SK-N-SH treated with all-trans-retinoic acid at 6 μM for 48 hours (cell line): ENCODE data around the gene AMH.
A peak's percentile ranks its signal among the peaks of the same experiment; 100 is the strongest.

Source experiments
- ATAC-seq: fragments of 200-7000 bp; cut with Tn5 transposase; 3 replicates; pipeline ENCODE4 v1.9.1; 2020; ENCODE audit warnings: mild to moderate bottlenecking, moderate library complexity
- ARNTL ChIP-seq: fragments of 450-650 bp; formaldehyde crosslinking; IDR thresholded peaks from 2 replicates; pipeline ENCODE4 v1.5.0; 2020; ENCODE audit warnings: low read depth, mild to moderate bottlenecking, moderate library complexity, borderline replicate concordance
- BACH2 ChIP-seq: fragments of 250-450 bp; sonication (Bioruptor Pico); IDR thresholded peaks from 2 replicates; pipeline ENCODE4 v1.9.0; 2021; ENCODE audit warnings: mild to moderate bottlenecking, borderline replicate concordance
- CREB5 ChIP-seq: fragments of 250-450 bp; sonication (Bioruptor Pico); IDR thresholded peaks from 2 replicates; pipeline ENCODE4 v1.5.1; 2020; ENCODE audit warnings: low read depth, mild to moderate bottlenecking, moderate library complexity
- CSDC2 ChIP-seq: fragments of 250-450 bp; sonication (Bioruptor Pico); IDR thresholded peaks from 2 replicates; pipeline ENCODE4 v1.5.0; 2020; ENCODE audit warnings: mild to moderate bottlenecking, moderate library complexity
- ESRRG ChIP-seq: fragments of 250-450 bp; sonication (Bioruptor Pico); IDR thresholded peaks from 2 replicates; pipeline ENCODE4 v1.6.1; 2021; ENCODE audit warnings: mild to moderate bottlenecking
- GLIS3 ChIP-seq: fragments of 250-450 bp; sonication (Bioruptor Pico); IDR thresholded peaks from 2 replicates; pipeline ENCODE4 v1.5.0; 2020; ENCODE audit warnings: mild to moderate bottlenecking, moderate library complexity
- ISL1 ChIP-seq: fragments of 250-450 bp; sonication (Bioruptor Pico); IDR thresholded peaks from 2 replicates; pipeline ENCODE4 v2.1.2; 2022; ENCODE audit warnings: mild to moderate bottlenecking, moderate library complexity
- OSR1 ChIP-seq: fragments of 250-450 bp; sonication (Bioruptor Pico); IDR thresholded peaks from 2 replicates; pipeline ENCODE4 v1.8.0; 2022; ENCODE audit warnings: moderate library complexity, mild to moderate bottlenecking, inconsistent platforms
- PATZ1 ChIP-seq: fragments of 250-450 bp; sonication (Bioruptor Pico); IDR thresholded peaks from 2 replicates; pipeline ENCODE4 v1.8.0; 2020; ENCODE audit warnings: mild to moderate bottlenecking, moderate library complexity, borderline replicate concordance
- POU6F1 ChIP-seq: fragments of 250-450 bp; sonication (Bioruptor Pico); IDR thresholded peaks from 2 replicates; pipeline ENCODE4 v1.8.0; 2021; ENCODE audit warnings: low read depth, mild to moderate bottlenecking, moderate library complexity, borderline replicate concordance
- PPARA ChIP-seq: fragments of 250-450 bp; sonication (Bioruptor Pico); IDR thresholded peaks from 2 replicates; pipeline ENCODE4 v1.5.0; 2020; ENCODE audit warnings: mild to moderate bottlenecking, borderline replicate concordance
- RARB ChIP-seq: fragments of 250-450 bp; sonication (Bioruptor Pico); IDR thresholded peaks from 2 replicates; pipeline ENCODE4 v1.8.0; 2021; ENCODE audit warnings: mild to moderate bottlenecking, moderate library complexity
- SNAI2 ChIP-seq: fragments of 250-450 bp; sonication (Bioruptor Pico); IDR thresholded peaks from 2 replicates; pipeline ENCODE4 v1.5.0; 2020; ENCODE audit warnings: mild to moderate bottlenecking, moderate library complexity
- TCF4 ChIP-seq: fragments of 250-450 bp; sonication (Bioruptor Pico); IDR thresholded peaks from 2 replicates; pipeline ENCODE4 v1.8.0; 2021; ENCODE audit warnings: mild to moderate bottlenecking, moderate library complexity, borderline replicate concordance
- TOX ChIP-seq: fragments of 250-450 bp; sonication (Bioruptor Pico); IDR thresholded peaks from 2 replicates; pipeline ENCODE4 v1.8.0; 2021; ENCODE audit warnings: mild to moderate bottlenecking, moderate library complexity, borderline replicate concordance
- TSHZ2 ChIP-seq: fragments of 250-450 bp; sonication (Bioruptor Pico); IDR thresholded peaks from 2 replicates; pipeline ENCODE4 v1.5.0; 2020; ENCODE audit warnings: mild to moderate bottlenecking, moderate library complexity
- ZC3H10 ChIP-seq: fragments of 250-450 bp; sonication (Bioruptor Pico); IDR thresholded peaks from 2 replicates; pipeline ENCODE4 v1.5.1; 2021; ENCODE audit warnings: mild to moderate bottlenecking, moderate library complexity
- ZFP3 ChIP-seq: fragments of 250-450 bp; sonication (Bioruptor Pico); IDR thresholded peaks from 2 replicates; pipeline ENCODE4 v1.5.0; 2020; ENCODE audit warnings: mild to moderate bottlenecking, moderate library complexity
- ZFP30 ChIP-seq: fragments of 450-650 bp; formaldehyde crosslinking; IDR thresholded peaks from 2 replicates; pipeline ENCODE4 v1.5.0; 2022; ENCODE audit warnings: mild to moderate bottlenecking, moderate library complexity
- ZNF565 ChIP-seq: fragments of 450-650 bp; formaldehyde crosslinking; conservative IDR thresholded peaks from 2 replicates; pipeline ENCODE4 v1.5.0; 2020; ENCODE audit warnings: low read depth, mild to moderate bottlenecking, moderate library complexity
- ZNF70 ChIP-seq: fragments of 450-650 bp; formaldehyde crosslinking; IDR thresholded peaks from 2 replicates; pipeline ENCODE4 v1.5.0; 2020; ENCODE audit warnings: mild to moderate bottlenecking, moderate library complexity
- ZNF8 ChIP-seq: fragments of 450-650 bp; formaldehyde crosslinking; IDR thresholded peaks from 2 replicates; pipeline ENCODE4 v1.5.0; 2020; ENCODE audit warnings: mild to moderate bottlenecking, moderate library complexity

Gene AMH

GRCh38 chr19:2294687-2295335 lies 45.7 kb downstream of the AMH start:
- TF ChIP-seq ZFP3 (CRISPR knock-in tag): peak; percentile 68; the same call in 1 of the 2 replicates
- TF ChIP-seq GLIS3 (CRISPR knock-in tag): no peak
- no peak for TF ChIP-seq POU6F1 (CRISPR knock-in tag)
- TF ChIP-seq CSDC2 (CRISPR knock-in tag): no peak
- no peak for TF ChIP-seq ZNF565 (CRISPR knock-in tag)
- peak; percentile 80; the same call in 1 of the 2 replicates for TF ChIP-seq TSHZ2 (CRISPR knock-in tag)
- no peak for TF ChIP-seq TOX (CRISPR knock-in tag)
- peak; percentile 87 for TF ChIP-seq CREB5 (CRISPR knock-in tag)
- no peak for TF ChIP-seq BACH2 (CRISPR knock-in tag)
- TF ChIP-seq ZFP30 (CRISPR knock-in tag): no peak
- no peak for TF ChIP-seq SNAI2 (CRISPR knock-in tag)
- TF ChIP-seq TCF4 (CRISPR knock-in tag): peak; percentile 93
- no peak for TF ChIP-seq PPARA (CRISPR knock-in tag)
- TF ChIP-seq ARNTL (CRISPR knock-in tag): no peak
- no peak for TF ChIP-seq ESRRG (CRISPR knock-in tag)
- TF ChIP-seq ZC3H10: no peak
- no peak for TF ChIP-seq ZNF70
- TF ChIP-seq RARB (CRISPR knock-in tag): no peak
- TF ChIP-seq ZNF8: no peak
- no peak for TF ChIP-seq PATZ1 (CRISPR knock-in tag)
- TF ChIP-seq ISL1 (CRISPR knock-in tag): peak; percentile 68; the same call in 1 of the 2 replicates
- no peak for TF ChIP-seq OSR1 (CRISPR knock-in tag)

GRCh38 chr19:2296141-2296540 lies 47.0 kb downstream of the AMH start:
- TF ChIP-seq ZFP3 (CRISPR knock-in tag) (no peak), RARB (CRISPR knock-in tag) (no peak), TSHZ2 (CRISPR knock-in tag) (no peak)
- no peak for ATAC-seq

More at GRCh38 chr19:2294687-2295335, 45.7 kb downstream of the AMH start:
- peak; percentile 89 for ATAC-seq
